H9 (cell line): ENCODE measurements around the gene OR2F1. TPM values are rescaled to one million over a fixed set of nuclear protein-coding genes. Genes with fewer than 3 reads are reported as not detected.

Experiments used
- DNase-seq: peaks from one replicate; pipeline ENCODE4 v3.0.0-alpha.2; 2017
- H2AFZ ChIP-seq: one replicate; pipeline ENCODE4 v1.6.1; 2013; ENCODE audit warnings: mild to moderate bottlenecking, low read length, control low read depth, moderate library complexity
- H2AK5ac ChIP-seq: 2 replicates; pipeline ENCODE4 v1.6.1; 2013; ENCODE audit warnings: low read length, control low read depth, mixed read lengths; ENCODE audit not compliant: insufficient read length
- H2BK120ac ChIP-seq: one replicate; pipeline ENCODE4 v1.6.1; 2013; ENCODE audit warnings: low read depth, mild to moderate bottlenecking, low read length, control low read depth, inconsistent platforms; ENCODE audit not compliant: poor library complexity, severe bottlenecking
- H2BK12ac ChIP-seq: 2 replicates; pipeline ENCODE4 v1.6.1; 2013; ENCODE audit warnings: low read length, control low read depth, mixed read lengths, low read depth; ENCODE audit not compliant: insufficient read length
- H2BK15ac ChIP-seq: 2 replicates; pipeline ENCODE4 v1.6.1; 2013; ENCODE audit warnings: low read depth, low read length, control low read depth
- H2BK20ac ChIP-seq: one replicate; pipeline ENCODE4 v1.6.1; 2013; ENCODE audit warnings: low read depth, mild to moderate bottlenecking, low read length, control low read depth, inconsistent platforms; ENCODE audit not compliant: poor library complexity, severe bottlenecking
- H2BK5ac ChIP-seq: 2 replicates; pipeline ENCODE4 v1.6.1; 2013; ENCODE audit warnings: low read length, control low read depth, mixed read lengths; ENCODE audit not compliant: insufficient read length
- H3K14ac ChIP-seq: 2 replicates; pipeline ENCODE4 v1.6.1; 2013; ENCODE audit warnings: low read length, control low read depth; ENCODE audit not compliant: insufficient read depth
- H3K18ac ChIP-seq: 2 replicates; pipeline ENCODE4 v1.6.1; 2013; ENCODE audit warnings: low read depth, mild to moderate bottlenecking, mixed read lengths, low read length, control low read depth; ENCODE audit not compliant: insufficient read length
- H3K23ac ChIP-seq: 2 replicates; pipeline ENCODE4 v1.6.1; 2013; ENCODE audit warnings: low read length, control low read depth, mixed read lengths, low read depth; ENCODE audit not compliant: insufficient read length
- H3K23me2 ChIP-seq: 2 replicates; pipeline ENCODE4 v1.6.1; 2013; ENCODE audit warnings: low read depth, mild to moderate bottlenecking, mixed read lengths, low read length, control low read depth; ENCODE audit not compliant: insufficient read length, poor library complexity, severe bottlenecking
- H3K27ac ChIP-seq: 2 replicates; pipeline ENCODE4 v1.5.1; 2013; ENCODE audit warnings: low read length, control low read depth, mixed read lengths, low read depth; ENCODE audit not compliant: insufficient read length
- H3K27me3 ChIP-seq: 2 replicates; pipeline ENCODE4 v1.6.1; 2013; ENCODE audit warnings: low read length, control low read depth, inconsistent platforms; ENCODE audit not compliant: insufficient read depth
- H3K4ac ChIP-seq: 2 replicates; pipeline ENCODE4 v1.6.1; 2013; ENCODE audit warnings: low read depth, mild to moderate bottlenecking, control low read depth, inconsistent platforms, low read length, moderate library complexity
- H3K4me1 ChIP-seq: 2 replicates; pipeline ENCODE4 v1.6.1; 2013; ENCODE audit warnings: low read length, control low read depth, inconsistent platforms; ENCODE audit not compliant: insufficient read depth
- H3K4me2 ChIP-seq: 2 replicates; pipeline ENCODE4 v1.6.1; 2013; ENCODE audit warnings: low read length, control low read depth, mixed read lengths; ENCODE audit not compliant: insufficient read length, insufficient read depth
- H3K56ac ChIP-seq: 2 replicates; pipeline ENCODE4 v1.6.1; 2013; ENCODE audit warnings: low read depth, mild to moderate bottlenecking, mixed read lengths, low read length, control low read depth; ENCODE audit not compliant: insufficient read length
- H3K79me1 ChIP-seq: 2 replicates; pipeline ENCODE4 v1.6.1; 2013; ENCODE audit warnings: low read depth, mild to moderate bottlenecking, moderate library complexity, low read length, control low read depth, inconsistent platforms; ENCODE audit not compliant: insufficient read depth, poor library complexity, severe bottlenecking
- H3K79me2 ChIP-seq: 2 replicates; pipeline ENCODE4 v1.6.1; 2013; ENCODE audit warnings: low read length, control low read depth, inconsistent platforms; ENCODE audit not compliant: insufficient read depth
- H3K9ac ChIP-seq: 2 replicates; pipeline ENCODE4 v1.6.1; 2013; ENCODE audit warnings: low read length, control low read depth, mixed read lengths; ENCODE audit not compliant: insufficient read length; ENCODE audit errors: extremely low read depth
- H3K9me3 ChIP-seq: one replicate; pipeline ENCODE4 v1.6.1; 2013; ENCODE audit warnings: low read depth, low read length, inconsistent platforms; ENCODE audit not compliant: control insufficient read depth
- H3T11ph ChIP-seq: one replicate; pipeline ENCODE4 v1.6.1; 2013; ENCODE audit warnings: mild to moderate bottlenecking, low read length, control low read depth, inconsistent platforms
- H4K20me1 ChIP-seq: one replicate; pipeline ENCODE4 v1.6.1; 2013; ENCODE audit not compliant: control insufficient read depth, insufficient read length, insufficient read depth
- H4K5ac ChIP-seq: 2 replicates; pipeline ENCODE4 v1.6.1; 2013; ENCODE audit warnings: low read depth, mild to moderate bottlenecking, mixed read lengths, low read length, control low read depth; ENCODE audit not compliant: insufficient read length
- H4K8ac ChIP-seq: replicated peaks from 2 replicates; pipeline ENCODE4 v1.6.1; 2013; ENCODE audit warnings: low read length, control low read depth, mixed read lengths, low read depth; ENCODE audit not compliant: insufficient read length
- H4K91ac ChIP-seq: 2 replicates; pipeline ENCODE4 v1.6.1; 2013; ENCODE audit warnings: low read depth, mild to moderate bottlenecking, moderate library complexity, mixed read lengths, low read length, control low read depth; ENCODE audit not compliant: insufficient read length
- H3K27ac Mint-ChIP-seq, 3 experiments: 2 replicates in 2 of 3; 3 replicates in 1 of 3; pipeline ENCODE4 v1.8.0; 2020 to 2021; ENCODE audit warnings: mixed read lengths in 3 of 3, mild to moderate bottlenecking in 1 of 3, moderate library complexity in 1 of 3
- H3K27me3 Mint-ChIP-seq: 2 replicates; pipeline ENCODE4 v1.8.0; 2021; ENCODE audit warnings: low read depth, mild to moderate bottlenecking, moderate library complexity, mixed read lengths
- H3K36me3 Mint-ChIP-seq, 3 experiments: 2 replicates in 2 of 3; 3 replicates in 1 of 3; pipeline ENCODE4 v1.8.0; 2020 to 2021; ENCODE audit warnings: low read depth in 3 of 3, mixed read lengths in 3 of 3; ENCODE audit not compliant: insufficient read depth in 1 of 3
- H3K4me1 Mint-ChIP-seq, 2 experiments: 2 replicates each; pipeline ENCODE4 v1.8.0; 2020; ENCODE audit warnings: mixed read lengths in 2 of 2
- H3K4me3 Mint-ChIP-seq, 2 experiments: 2 replicates in 1 of 2; 3 replicates in 1 of 2; pipeline ENCODE4 v1.8.0; 2020 to 2021; ENCODE audit warnings: mild to moderate bottlenecking in 2 of 2, mixed read lengths in 2 of 2, moderate library complexity in 1 of 2
- H3K9me3 Mint-ChIP-seq, 2 experiments: 2 replicates in 1 of 2; 3 replicates in 1 of 2; pipeline ENCODE4 v1.8.0; 2020; ENCODE audit warnings: mild to moderate bottlenecking in 2 of 2, mixed read lengths in 2 of 2, moderate library complexity in 1 of 2
- CTCF ChIP-seq: fragments of 200-600 bp; sonication (generic); conservative IDR thresholded peaks from 3 replicates; pipeline ENCODE4 v1.8.0; 2021; ENCODE audit warnings: antibody characterized with exemption, mild to moderate bottlenecking
- WGBS: extraction: QIAGEN DNeasy Blood & Tissue Kit; methylation state at CpG from one replicate; pipeline ENCODE4 v1.1.7; 2013; ENCODE audit warnings: missing lambda C conversion rate, low lambda C conversion rate, mixed read lengths; ENCODE audit not compliant: insufficient read length; ENCODE audit errors: extremely low coverage; 5-methylcytosine and 5-hydroxymethylcytosine counted together
- total RNA-seq: library from RNA; stranded (reverse); gene quantifications from 2 replicates; pipeline ENCODE4 v1.2.1, GENCODE V29; 2021

Gene OR2F1
- total RNA-seq, 1 experiment from 2014 or later, result not detected

- Histone ChIP-seq H4K20me1 (no peaks in the 10 kb centered on the region), H2AFZ (no peak overlapping the region), H3K9ac (no peak overlapping the region), H3K9me3 (no peaks in the 10 kb centered on the region), H2BK20ac (no peak overlapping the region), H3K27ac (no peak overlapping the region), H3K18ac (no peak overlapping the region), H4K91ac (no peak overlapping the region), H2BK120ac (no peak overlapping the region), H2BK15ac (no peak overlapping the region), H3K56ac (no peak overlapping the region), H3K14ac (no peak overlapping the region), H4K5ac (no peak overlapping the region), H2BK12ac (no peak overlapping the region), H3K27me3 (no peaks in the 10 kb centered on the region), H3T11ph (no peak overlapping the region), H3K4me1 (no peaks in the 10 kb centered on the region), H3K79me1 (no peaks in the 10 kb centered on the region), H3K4ac (no peak overlapping the region), H3K23me2 (no peaks in the 10 kb centered on the region), H4K8ac (no peak overlapping the region), H3K4me2 (no peak overlapping the region), H3K23ac (no peak overlapping the region), H3K79me2 (no peaks in the 10 kb centered on the region), H2BK5ac (no peak overlapping the region), H2AK5ac (no peak overlapping the region)
- DNase-seq, result no peak
- Mint-ChIP-seq H3K36me3 (no peaks in the 10 kb centered on the region), H3K4me1 (no peaks in the 10 kb centered on the region), H3K4me3 (no peak overlapping the region), H3K27me3 (no peaks in the 10 kb centered on the region), H3K27ac (no peak overlapping the region), H3K9me3 (no peaks in the 10 kb centered on the region)
- no peak for TF ChIP-seq CTCF
- no CpG with 5 or more reads among the region's 1 CpG for WGBS
These were observed 24.7 kb downstream of the OR2F1 start for GRCh38 chr7:143979359-143979758.
